CD4-positive, alpha-beta memory T cell (primary cell): ENCODE data around the gene ALG1. TPM values are rescaled to one million over a fixed set of nuclear protein-coding genes. Genes with fewer than 3 reads are reported as not detected.
A peak's percentile ranks its signal among the peaks of the same experiment; 100 is the strongest.
"Not testable (repeated sequence)": the region's sequence is repeated elsewhere in the genome, so short reads cannot be mapped to it uniquely, and the experiment has no call there.

Experiments
- CTCF ChIA-PET: fragments of 350-600 bp; sonication (Branson Sonifier 250); formaldehyde crosslinking; loops from one replicate; lab custom pipeline; 2021; ENCODE audit warnings: inconsistent platforms; ENCODE audit not compliant: partially characterized antibody; lab: Charles Lee
- POLR2A ChIA-PET: fragments of 350-600 bp; sonication (Branson Sonifier 250); formaldehyde crosslinking; loops from one replicate; lab custom pipeline; 2021; ENCODE audit not compliant: partially characterized antibody; lab: Charles Lee
- DNase-seq, 5 donors: peaks; one replicate each; pipeline versions ENCODE4 v3.0.0 to v3.0.0-alpha.2; 2020 to 2022; ENCODE audit warnings: mixed read lengths in 1 of 5
- H3K27ac ChIP-seq: one replicate; pipeline ENCODE4 v1.7.0; 2013; ENCODE audit warnings: low read depth, low read length
- H3K27me3 ChIP-seq: 2 replicates; pipeline ENCODE4 v1.7.0; 2013; ENCODE audit warnings: mild to moderate bottlenecking, low read length, moderate library complexity; ENCODE audit not compliant: insufficient read depth
- H3K36me3 ChIP-seq: 2 replicates; pipeline ENCODE4 v1.7.0; 2013; ENCODE audit warnings: mild to moderate bottlenecking, low read length, moderate library complexity; ENCODE audit not compliant: insufficient read depth
- H3K4me1 ChIP-seq: 2 replicates; pipeline ENCODE4 v1.7.0; 2013; ENCODE audit warnings: mild to moderate bottlenecking, low read length, moderate library complexity; ENCODE audit not compliant: insufficient read depth
- H3K4me3 ChIP-seq, 2 donors: one replicate each; pipeline ENCODE4 v1.7.0; 2013; ENCODE audit warnings: low read length in 2 of 2, mild to moderate bottlenecking in 1 of 2
- H3K9me3 ChIP-seq, 2 donors: one replicate each; pipeline ENCODE4 v1.7.0; 2013; ENCODE audit warnings: low read length in 2 of 2, control low read depth in 1 of 2; ENCODE audit not compliant: control insufficient read depth in 1 of 2
- H3K27ac Mint-ChIP-seq, 7 donors: one replicate each; pipeline ENCODE4 v1.8.0; 2020 to 2021; ENCODE audit warnings: mixed read lengths in 7 of 7, mild to moderate bottlenecking in 6 of 7, inconsistent platforms in 3 of 7, moderate library complexity in 3 of 7
- H3K27me3 Mint-ChIP-seq, 2 donors: one replicate each; pipeline ENCODE4 v1.8.0; 2020 to 2021; ENCODE audit warnings: mixed read lengths in 2 of 2
- H3K36me3 Mint-ChIP-seq, 2 donors: one replicate each; pipeline ENCODE4 v1.8.0; 2020 to 2021; ENCODE audit warnings: mixed read lengths in 2 of 2, inconsistent platforms in 1 of 2, mild to moderate bottlenecking in 1 of 2
- H3K4me1 Mint-ChIP-seq, 4 donors: one replicate each; pipeline ENCODE4 v1.8.0; 2020 to 2021; ENCODE audit warnings: mixed read lengths in 4 of 4, mild to moderate bottlenecking in 1 of 4
- H3K4me3 Mint-ChIP-seq, 8 donors: one replicate each; pipeline ENCODE4 v1.8.0; 2020 to 2021; ENCODE audit warnings: mixed read lengths in 8 of 8, mild to moderate bottlenecking in 7 of 8, moderate library complexity in 6 of 8, inconsistent platforms in 3 of 8
- H3K9me3 Mint-ChIP-seq, 8 donors: one replicate each; pipeline ENCODE4 v1.8.0; 2020 to 2021; ENCODE audit warnings: mixed read lengths in 8 of 8, mild to moderate bottlenecking in 5 of 8, inconsistent platforms in 3 of 8, moderate library complexity in 1 of 8
- intact Hi-C: fragments of 100-400 bp; cut with micrococcal nuclease; formaldehyde crosslinking; loops from one replicate; pipeline ENCODE4 v1.15.1; 2023
- polyA plus RNA-seq, 2 donors: library from polyadenylated mRNA; unstranded; fragments of 300-500 nt; fragmentation: Illumina TruSeq; gene quantifications; one replicate each; pipeline ENCODE4 v1.2.3, GENCODE V29; 2021
- total RNA-seq, 2 experiments: library from RNA; stranded (reverse); gene quantifications; one replicate each; pipeline ENCODE4 v1.2.3, GENCODE V29; 2021

The ALG1 gene
- total and polyA plus RNA-seq, 4 experiments from 2014 or later = 23.5 to 34.0 (median 27.7) TPM

- H3K27ac Mint-ChIP-seq = peak overlapping the region in 1 of 7 donors; percentile 97
Measured at GRCh38 chr16:5073771-5074170, 2.1 kb downstream of the ALG1 start.

GRCh38 chr16:5075637-5076036 lies 4.0 kb downstream of the ALG1 start:
- H3K4me3 Mint-ChIP-seq = peak overlapping the region in 1 of 8 donors; percentile 33
- peaks cover 12 to 45% of the 10 kb centered on the region in 2 donors for H3K36me3 Mint-ChIP-seq
- peaks cover 21% of the 10 kb centered on the region for H3K36me3 ChIP-seq
- CTCF ChIA-PET = interaction anchor here (0.6 to 2.3 kb wide), 6 partner anchors 9 to 122 kb away, joined by 3 to 10 read pairs (median 6); partner anchors contain the start of gene NAGPA
- H3K27ac ChIP-seq = no peak overlapping the region
- H3K27me3 ChIP-seq = no peaks in the 10 kb centered on the region
- POLR2A ChIA-PET = no interaction called here
- peaks cover 22% of the 10 kb centered on the region for H3K4me1 ChIP-seq
- no peak overlapping the region for H3K27ac Mint-ChIP-seq
- no peaks in the 10 kb centered on the region for H3K9me3 ChIP-seq
- no peaks in the 10 kb centered on the region for H3K27me3 Mint-ChIP-seq
- no peak for DNase-seq
- H3K4me1 Mint-ChIP-seq = peaks cover 21 to 35% (median 28%) of the 10 kb centered on the region in 4 donors
- no peak overlapping the region for H3K4me3 ChIP-seq
- intact Hi-C loops = no loop called here
- H3K9me3 Mint-ChIP-seq = no peaks in the 10 kb centered on the region

More at GRCh38 chr16:5073771-5074170, 2.1 kb downstream of the ALG1 start:
- CTCF ChIA-PET, DNase-seq, H3K4me3 Mint-ChIP-seq, H3K4me3 ChIP-seq, H3K27ac ChIP-seq, H3K9me3 Mint-ChIP-seq, H3K9me3 ChIP-seq, H3K27me3 ChIP-seq, intact Hi-C loops, POLR2A ChIA-PET, H3K27me3 Mint-ChIP-seq: not testable (repeated sequence)
- H3K4me1 Mint-ChIP-seq = peaks cover 21 to 35% (median 28%) of the 10 kb centered on the region in 4 donors
- peaks cover 8 to 40% of the 10 kb centered on the region in 2 donors for H3K36me3 Mint-ChIP-seq
- Histone ChIP-seq H3K4me1 (peaks cover 22% of the 10 kb centered on the region), H3K36me3 (peaks cover 21% of the 10 kb centered on the region)

- no peaks in the 10 kb centered on the region for H3K27me3 Mint-ChIP-seq
- ChIA-PET POLR2A (no interaction called here), CTCF (no interaction called here)
- H3K4me1 Mint-ChIP-seq = peaks cover 11 to 19% (median 14%) of the 10 kb centered on the region in 4 donors
- intact Hi-C loops = no loop called here
- peaks cover 21% of the 10 kb centered on the region for H3K36me3 ChIP-seq
- H3K4me3 Mint-ChIP-seq = no peak overlapping the region
- no peak for DNase-seq
- H3K36me3 Mint-ChIP-seq = peaks cover 14 to 42% of the 10 kb centered on the region in 2 donors
- no peaks in the 10 kb centered on the region for H3K9me3 ChIP-seq
- peaks cover 11% of the 10 kb centered on the region for H3K4me1 ChIP-seq
- H3K4me3 ChIP-seq = no peak overlapping the region
- H3K27me3 ChIP-seq = no peaks in the 10 kb centered on the region
- no peak overlapping the region for H3K27ac ChIP-seq
- no peaks in the 10 kb centered on the region for H3K9me3 Mint-ChIP-seq
- no peak overlapping the region for H3K27ac Mint-ChIP-seq
Measured at GRCh38 chr16:5077304-5077703, 5.7 kb downstream of the ALG1 start.

GRCh38 chr16:5078626-5079025 lies 7.0 kb downstream of the ALG1 start:
- H3K36me3 Mint-ChIP-seq = peaks cover 14 to 50% of the 10 kb centered on the region in 2 donors
- H3K27me3 Mint-ChIP-seq = no peaks in the 10 kb centered on the region
- H3K4me1 Mint-ChIP-seq = peaks cover 1 to 7% (median 3%) of the 10 kb centered on the region in 4 donors
- H3K9me3 Mint-ChIP-seq = no peaks in the 10 kb centered on the region
- intact Hi-C loops = no loop called here
- H3K27me3 ChIP-seq = no peaks in the 10 kb centered on the region
- no peak overlapping the region for H3K4me3 ChIP-seq
- H3K36me3 ChIP-seq = peaks cover 21% of the 10 kb centered on the region
- H3K4me1 ChIP-seq = no peaks in the 10 kb centered on the region
- H3K4me3 Mint-ChIP-seq = no peak overlapping the region
- no peaks in the 10 kb centered on the region for H3K9me3 ChIP-seq
- no peak overlapping the region for H3K27ac ChIP-seq
- H3K27ac Mint-ChIP-seq = no peak overlapping the region
- DNase-seq = no peak
- ChIA-PET CTCF (no interaction called here), POLR2A (no interaction called here)

- CTCF ChIA-PET = not testable (repeated sequence)
- H3K36me3 Mint-ChIP-seq = peaks cover 15 to 53% of the 10 kb centered on the region in 2 donors
- peaks cover 17% of the 10 kb centered on the region for H3K36me3 ChIP-seq
Measured at GRCh38 chr16:5080461-5080860, 8.8 kb downstream of the ALG1 start.

GRCh38 chr16:5080996-5081395 lies 9.4 kb downstream of the ALG1 start:
- POLR2A ChIA-PET = interaction anchor here (2.0 kb wide), 1 partner anchor 9 kb away, joined by 4 read pairs; the partner anchor contains the start of gene ALG1
- H3K36me3 Mint-ChIP-seq = peaks cover 12 to 50% of the 10 kb centered on the region in 2 donors

More at GRCh38 chr16:5080461-5080860, 8.8 kb downstream of the ALG1 start:
- DNase-seq, H3K4me1 Mint-ChIP-seq, H3K4me1 ChIP-seq, intact Hi-C loops, H3K9me3 ChIP-seq, H3K9me3 Mint-ChIP-seq, H3K4me3 ChIP-seq, H3K4me3 Mint-ChIP-seq, H3K27ac ChIP-seq, H3K27me3 ChIP-seq, H3K27ac Mint-ChIP-seq, H3K27me3 Mint-ChIP-seq: not testable (repeated sequence)
- POLR2A ChIA-PET = interaction anchor here (2.0 kb wide), 1 partner anchor 8 kb away, joined by 4 read pairs; the partner anchor contains the start of gene ALG1

GRCh38 chr16:5083646-5084045 lies 12.0 kb downstream of the ALG1 start:
- POLR2A ChIA-PET, H3K4me3 Mint-ChIP-seq: not testable (repeated sequence)
- H3K36me3 Mint-ChIP-seq = peaks cover 15 to 48% of the 10 kb centered on the region in 2 donors

More at GRCh38 chr16:5080996-5081395, 9.4 kb downstream of the ALG1 start:
- H3K9me3 Mint-ChIP-seq, H3K27me3 Mint-ChIP-seq, H3K4me3 ChIP-seq, H3K27ac Mint-ChIP-seq, H3K9me3 ChIP-seq, intact Hi-C loops, H3K27me3 ChIP-seq, H3K4me1 ChIP-seq, H3K4me3 Mint-ChIP-seq, H3K4me1 Mint-ChIP-seq, H3K27ac ChIP-seq, DNase-seq: not testable (repeated sequence)
- H3K36me3 ChIP-seq = peaks cover 12% of the 10 kb centered on the region
- CTCF ChIA-PET = interaction anchor here (2.1 kb wide), 1 partner anchor 8 kb away, joined by 10 read pairs; no protein-coding TSS in a partner anchor

More at GRCh38 chr16:5083646-5084045, 12.0 kb downstream of the ALG1 start:
- H3K9me3 Mint-ChIP-seq, H3K9me3 ChIP-seq, H3K4me1 ChIP-seq, H3K27ac ChIP-seq, H3K36me3 ChIP-seq, intact Hi-C loops, H3K27me3 Mint-ChIP-seq, H3K27me3 ChIP-seq, H3K4me3 ChIP-seq, DNase-seq, H3K4me1 Mint-ChIP-seq: not testable (repeated sequence)
- CTCF ChIA-PET = interaction anchor here (1.2 to 1.6 kb wide), 3 partner anchors 8 to 26 kb away, joined by 3 read pairs; no protein-coding TSS in a partner anchor
- peak overlapping the region in 1 of 7 donors; percentile 7 for H3K27ac Mint-ChIP-seq
